GM18870 (cell line): ENCODE measurements around the gene SLC39A11.
"Not testable (repeated sequence)": the region's sequence is repeated elsewhere in the genome, so short reads cannot be mapped to it uniquely, and the experiment has no call there.

ENCODE experiments used
- ATAC-seq: cut with Tn5 transposase; IDR thresholded peaks from one replicate; pipeline ENCODE4 v1.9.1; 2021; ENCODE audit warnings: moderate library complexity; ENCODE audit not compliant: unreplicated experiment

The SLC39A11 gene

DNA sequence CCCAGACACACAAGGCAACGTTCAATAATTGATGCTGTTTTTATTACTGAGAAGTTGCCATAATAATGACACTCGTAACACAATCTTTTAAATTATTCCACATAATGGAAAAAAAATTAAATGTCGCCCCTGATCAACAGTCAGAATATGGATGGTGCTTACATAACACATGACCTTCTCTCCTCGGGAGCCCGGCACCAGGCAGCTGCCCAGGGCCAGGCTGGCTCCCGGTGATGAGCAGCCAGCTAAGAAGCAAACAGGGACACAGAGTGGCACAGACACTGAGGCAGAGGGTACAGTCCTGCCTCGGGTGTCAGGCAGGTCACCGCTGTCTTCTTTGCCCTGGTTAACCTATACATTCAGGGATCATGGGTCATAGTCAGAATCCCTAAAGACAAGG is 137.9 kb downstream of the SLC39A11 start:
- no peak for ATAC-seq

DNA sequence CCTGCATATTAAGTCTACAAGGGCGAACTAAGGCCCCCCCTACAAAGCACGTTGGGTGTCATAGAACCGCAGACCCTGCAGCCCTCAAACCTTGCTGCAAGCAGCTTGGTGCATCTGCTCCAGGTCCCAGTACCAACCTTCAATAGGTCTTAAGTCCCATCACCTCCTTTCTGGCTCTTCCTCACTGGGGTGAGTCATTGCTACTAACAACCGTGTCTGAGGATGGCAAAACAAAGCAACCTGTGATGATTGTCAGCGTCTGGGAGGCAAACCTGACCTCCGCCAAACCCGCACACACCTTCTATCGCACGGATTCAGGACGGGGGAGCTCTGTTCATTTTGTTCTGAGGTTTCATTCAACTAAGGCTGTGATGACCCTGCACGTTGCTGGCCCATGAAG is 138.9 kb downstream of the SLC39A11 start:
- no peak for ATAC-seq

DNA sequence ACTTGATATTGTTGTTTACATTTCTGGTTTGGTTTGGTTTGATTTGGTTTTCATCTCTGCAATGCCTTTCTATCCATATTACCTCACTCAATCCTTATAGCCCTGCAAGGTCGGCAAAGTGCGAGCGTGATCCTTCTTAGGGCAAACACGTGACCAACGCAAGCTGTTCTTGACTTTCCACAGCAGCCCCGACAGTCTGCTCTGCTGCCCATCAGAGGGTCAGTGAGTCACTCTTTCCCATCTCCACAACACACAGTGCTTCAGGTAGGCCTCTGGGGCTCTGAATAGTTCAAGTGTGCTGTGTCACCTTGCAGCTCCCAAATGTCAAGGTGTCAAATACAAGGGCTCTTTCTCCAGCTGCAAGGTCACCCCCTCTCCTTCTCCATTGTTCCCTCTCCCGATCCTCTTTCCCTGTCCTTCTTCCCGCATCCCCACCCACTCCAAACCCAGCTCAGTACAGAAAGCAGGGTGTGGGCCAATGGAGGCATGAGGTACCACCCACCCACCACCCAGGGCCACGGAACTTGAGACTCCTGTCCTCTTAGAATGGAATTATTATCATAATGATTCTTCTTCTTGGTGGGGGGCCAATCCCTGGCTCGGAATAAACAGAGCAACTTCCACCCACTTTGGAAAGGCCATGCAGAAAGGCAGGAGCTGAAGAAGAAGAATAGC is 139.7 kb downstream of the SLC39A11 start:
- ATAC-seq = no peak

DNA sequence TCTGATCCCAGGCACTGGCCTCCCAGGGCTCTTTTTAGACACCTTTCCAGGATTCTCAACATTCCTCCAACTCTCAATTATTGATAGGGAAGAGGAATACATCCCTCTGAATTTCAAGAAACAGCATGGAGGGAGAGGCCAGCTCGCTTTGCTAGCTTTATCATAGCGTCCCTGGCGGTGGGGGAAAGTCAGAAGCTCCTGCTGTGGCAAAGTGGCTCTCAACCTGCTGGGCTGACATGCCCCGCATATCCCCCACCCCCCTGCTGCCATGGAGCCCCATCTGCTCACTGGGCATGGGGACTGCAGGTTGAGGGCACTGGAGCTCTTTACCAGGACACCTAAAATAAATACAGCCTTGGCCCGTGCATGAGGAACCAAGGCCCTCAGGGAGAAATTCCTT is 140.3 kb downstream of the SLC39A11 start:
- ATAC-seq = no peak

- ATAC-seq = no peak
Measured at GRCh38 chr17:72950242-72950931, 142.1 kb downstream of the SLC39A11 start.

DNA sequence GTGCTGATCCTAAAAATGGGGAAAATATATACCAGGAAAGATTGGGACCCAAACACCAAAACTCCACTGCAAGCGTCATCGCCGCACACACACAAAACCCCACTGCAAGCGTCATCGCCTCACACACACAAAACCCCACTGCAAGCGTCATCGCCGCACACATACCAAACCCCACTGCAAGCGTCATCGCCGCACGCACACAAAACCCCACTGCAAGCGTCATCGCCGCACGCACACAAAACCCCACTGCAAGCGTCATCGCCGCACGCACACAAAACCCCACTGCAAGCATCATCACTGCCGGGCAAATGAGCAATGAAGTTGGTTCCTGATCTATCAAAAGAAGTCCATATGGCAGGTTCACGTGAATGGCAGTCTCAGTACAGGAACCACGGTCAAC is 144.4 kb downstream of the SLC39A11 start:
- no peak for ATAC-seq

DNA sequence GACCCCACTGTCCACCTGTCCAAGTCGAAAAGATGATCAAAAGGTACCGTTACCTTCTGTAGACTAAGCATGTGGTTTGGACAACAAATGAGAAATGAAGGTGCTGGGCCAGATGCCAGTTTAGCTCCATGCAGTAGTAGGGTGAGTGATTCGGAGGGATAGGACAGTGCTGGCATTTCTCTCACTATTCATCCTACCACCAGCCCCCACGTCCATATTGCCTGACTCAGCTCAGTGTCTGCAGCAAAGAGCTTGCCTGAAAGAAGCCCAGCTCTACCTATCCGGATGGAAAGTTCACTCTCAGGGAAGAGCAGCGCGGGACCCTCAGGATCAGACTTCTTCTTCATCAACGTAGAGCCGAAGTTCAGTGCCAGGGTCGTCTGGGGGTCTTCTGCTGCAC is 145.0 kb downstream of the SLC39A11 start:
- ATAC-seq = no peak

GRCh38 chr17:72946696-72947095 is 145.8 kb downstream of the SLC39A11 start:
- ATAC-seq = no peak

DNA sequence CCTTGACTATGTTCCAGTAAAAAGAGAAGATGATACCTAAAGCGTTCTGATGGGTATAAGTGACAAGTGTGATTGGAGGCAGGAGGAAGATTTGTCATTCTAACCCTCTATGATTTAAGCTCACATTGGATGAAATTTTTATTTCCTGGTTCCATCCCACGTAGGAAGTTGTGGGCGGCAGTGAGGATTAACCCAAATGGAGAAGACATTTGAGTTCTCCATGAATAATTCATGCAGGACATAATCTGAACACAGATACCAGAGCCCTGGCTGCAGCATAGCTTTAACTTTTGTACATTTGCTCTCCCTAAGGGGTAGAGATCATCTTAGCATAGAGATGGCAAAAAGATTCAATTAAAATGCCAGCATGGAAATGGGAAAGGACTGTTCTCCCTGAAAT is 146.3 kb downstream of the SLC39A11 start:
- ATAC-seq = no peak

DNA sequence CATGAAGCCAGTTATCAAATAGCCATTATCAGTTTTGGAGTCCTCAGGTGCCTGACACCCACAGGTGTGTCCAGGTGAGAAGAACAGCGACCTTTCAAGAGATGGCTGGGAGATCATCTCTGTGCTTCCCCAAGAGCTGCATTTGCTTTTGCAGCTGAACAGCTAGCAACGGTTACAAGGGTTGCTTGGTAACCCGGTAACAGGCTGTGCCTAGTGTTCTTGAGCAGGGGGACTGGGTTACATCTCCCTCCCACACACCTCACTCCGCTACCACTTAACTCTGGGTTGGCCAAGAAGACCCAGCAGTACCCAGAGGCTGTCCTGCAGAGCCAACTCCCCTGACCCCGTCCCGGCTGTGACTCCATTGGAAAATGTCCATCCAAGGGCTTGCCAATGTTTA is 147.0 kb downstream of the SLC39A11 start:
- ATAC-seq = no peak

- ATAC-seq = no peak
Measured at GRCh38 chr17:72943826-72944689, 148.4 kb downstream of the SLC39A11 start.

GRCh38 chr17:72942579-72942978 is 149.9 kb downstream of the SLC39A11 start:
- ATAC-seq = no peak

- no peak for ATAC-seq
Measured at GRCh38 chr17:72940496-72940895, 152.0 kb downstream of the SLC39A11 start.

DNA sequence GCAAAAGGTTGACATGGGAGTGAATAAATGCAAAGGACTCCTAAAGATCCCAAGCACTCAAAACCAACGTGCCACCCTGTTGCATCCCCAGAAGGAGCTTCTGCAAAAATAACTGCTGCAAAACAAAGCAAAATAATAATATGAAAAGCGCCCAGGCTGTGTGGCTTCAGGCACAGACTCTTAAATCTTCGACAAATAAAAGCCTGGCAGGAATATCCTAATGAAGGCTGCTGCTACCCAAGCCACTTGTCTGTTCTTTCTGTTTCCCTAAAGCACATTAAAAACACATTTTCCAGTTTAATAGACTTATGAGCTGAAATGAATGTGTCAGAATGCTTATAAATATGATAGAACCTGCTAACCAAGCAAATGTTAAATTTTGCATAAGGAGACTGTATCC is 154.0 kb downstream of the SLC39A11 start:
- ATAC-seq = no peak

- ATAC-seq = no peak
Measured at GRCh38 chr17:72937707-72938106, 154.8 kb downstream of the SLC39A11 start.

DNA sequence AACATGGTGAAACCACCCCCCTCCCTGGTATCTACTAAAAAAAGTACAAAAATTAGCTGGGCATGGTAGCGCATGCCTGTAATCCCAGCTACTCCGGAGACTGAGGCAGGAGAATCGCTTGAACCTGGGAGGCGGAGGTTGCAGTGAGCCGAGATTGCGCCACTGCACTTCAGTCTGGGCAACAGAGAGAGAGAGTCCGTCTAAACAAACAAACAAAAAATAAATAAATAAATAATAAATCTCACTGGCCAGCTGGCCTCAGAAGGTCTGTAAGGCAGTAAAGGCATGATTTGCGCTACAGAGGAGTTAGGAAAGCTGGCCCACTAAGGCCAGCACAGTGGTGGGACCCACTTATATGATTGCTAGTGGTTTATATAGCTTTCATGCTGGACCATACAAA is 155.2 kb downstream of the SLC39A11 start:
- not testable (repeated sequence) for ATAC-seq

DNA sequence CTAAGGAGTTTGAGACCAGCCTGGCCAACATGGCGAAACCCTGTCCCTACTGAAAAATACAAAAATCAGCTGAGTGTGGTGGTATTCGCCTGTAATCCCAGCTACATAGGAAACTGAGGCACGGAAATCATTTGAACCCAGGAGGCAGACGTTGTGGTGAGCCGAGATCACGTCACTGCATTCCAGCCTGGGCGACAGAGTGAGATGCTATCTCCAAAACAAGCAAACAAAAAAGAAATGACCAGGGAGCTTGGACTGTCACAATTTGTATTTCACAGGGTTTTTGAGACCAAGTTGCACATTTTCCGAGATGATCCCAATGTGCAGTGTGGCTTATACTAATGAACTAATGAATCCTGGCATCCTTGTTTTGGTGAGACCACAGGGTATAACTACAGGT is 156.5 kb downstream of the SLC39A11 start:
- ATAC-seq = no peak

GRCh38 chr17:72934927-72935326 is 157.6 kb downstream of the SLC39A11 start:
- no peak for ATAC-seq

GRCh38 chr17:72931635-72932034 is 160.9 kb downstream of the SLC39A11 start:
- no peak for ATAC-seq

DNA sequence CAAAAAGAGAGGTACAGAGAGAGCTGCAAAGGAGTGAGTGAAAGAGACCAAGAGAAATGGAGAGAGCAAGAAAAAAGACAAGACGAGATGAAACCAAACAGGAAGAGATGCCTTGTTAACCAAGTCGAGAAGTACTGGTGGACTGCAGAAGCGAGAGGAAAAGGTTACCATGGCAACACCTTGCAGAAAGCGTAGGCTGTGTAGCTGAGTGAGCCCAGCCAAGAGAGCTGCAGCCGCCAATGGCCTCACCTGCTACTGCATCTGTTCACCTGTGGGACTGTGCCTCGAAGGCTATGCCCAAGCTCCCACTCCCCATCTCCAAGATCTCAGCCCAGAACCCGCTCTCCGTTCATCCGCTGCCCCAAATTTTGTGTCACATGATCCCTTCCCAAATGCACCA is 161.3 kb downstream of the SLC39A11 start:
- no peak for ATAC-seq

GRCh38 chr17:72930031-72930430 is 162.5 kb downstream of the SLC39A11 start:
- ATAC-seq = no peak
